Cardiac muscle cell (in vitro differentiated cells and primary cell): ENCODE results near the gene ERBB4. TPM values are rescaled to one million over a fixed set of nuclear protein-coding genes. Genes with fewer than 3 reads are reported as not detected.

ENCODE experiments used
- DNase-seq, 2 donors: peaks; one replicate each; pipeline versions ENCODE4 v3.0.0 to v3.0.0-alpha.2; 2010 to 2017; ENCODE audit warnings: low read depth in 1 of 2, low spot score in 1 of 2
- H3K27ac ChIP-seq: fragments of 200-600 bp; sonication (generic); 2 replicates; pipeline ENCODE4 v1.5.1; 2016
- H3K27me3 ChIP-seq: fragments of 200-600 bp; sonication (generic); 2 replicates; pipeline ENCODE4 v1.6.0; 2016; ENCODE audit warnings: control low read depth
- H3K36me3 ChIP-seq: fragments of 200-600 bp; sonication (generic); 2 replicates; pipeline ENCODE4 v1.5.1; 2016; ENCODE audit warnings: control low read depth
- H3K4me1 ChIP-seq: fragments of 200-600 bp; sonication (generic); 2 replicates; pipeline ENCODE4 v1.8.1; 2017; ENCODE audit warnings: low read depth, mild to moderate bottlenecking, mixed run types
- H3K4me3 ChIP-seq: fragments of 200-600 bp; sonication (generic); 2 replicates; pipeline ENCODE4 v1.5.1; 2016; ENCODE audit warnings: mild to moderate bottlenecking
- H3K9me3 ChIP-seq: fragments of 200-600 bp; sonication (generic); 2 replicates; pipeline ENCODE4 v1.5.1; 2017; ENCODE audit warnings: low read depth, mild to moderate bottlenecking, control low read depth
- polyA plus RNA-seq: library from polyadenylated mRNA; unstranded; fragments of >200 nt; fragmentation: Nextera tagmentation; extraction: Ambion mirVana; gene quantifications from 2 replicates; pipeline ENCODE4 v1.2.1, GENCODE V29; 2016
- total RNA-seq: library from RNA; depleted of rRNA; stranded (reverse); fragments of >200 nt; gene quantifications from 2 replicates; pipeline ENCODE4 v1.2.3, GENCODE V29; 2016
- TF ChIP-seq, protein P1 (sequence below): IDR thresholded peaks from 2 replicates; pipeline ENCODE4 v1.5.1; 2012; ENCODE audit warnings: low read depth, mild to moderate bottlenecking, low read length

ERBB4 gene
- total and polyA plus RNA-seq, 2 experiments from 2014 or later = 38.1 to 42.1 TPM

GRCh38 chr2:211901226-211901846 is 637.3 kb downstream of the ERBB4 start:
- no peaks in the 10 kb centered on the region for H3K27me3 ChIP-seq
- H3K4me3 ChIP-seq = no peak overlapping the region
- H3K27ac ChIP-seq = no peak overlapping the region
- TF ChIP-seq, protein P1, sequence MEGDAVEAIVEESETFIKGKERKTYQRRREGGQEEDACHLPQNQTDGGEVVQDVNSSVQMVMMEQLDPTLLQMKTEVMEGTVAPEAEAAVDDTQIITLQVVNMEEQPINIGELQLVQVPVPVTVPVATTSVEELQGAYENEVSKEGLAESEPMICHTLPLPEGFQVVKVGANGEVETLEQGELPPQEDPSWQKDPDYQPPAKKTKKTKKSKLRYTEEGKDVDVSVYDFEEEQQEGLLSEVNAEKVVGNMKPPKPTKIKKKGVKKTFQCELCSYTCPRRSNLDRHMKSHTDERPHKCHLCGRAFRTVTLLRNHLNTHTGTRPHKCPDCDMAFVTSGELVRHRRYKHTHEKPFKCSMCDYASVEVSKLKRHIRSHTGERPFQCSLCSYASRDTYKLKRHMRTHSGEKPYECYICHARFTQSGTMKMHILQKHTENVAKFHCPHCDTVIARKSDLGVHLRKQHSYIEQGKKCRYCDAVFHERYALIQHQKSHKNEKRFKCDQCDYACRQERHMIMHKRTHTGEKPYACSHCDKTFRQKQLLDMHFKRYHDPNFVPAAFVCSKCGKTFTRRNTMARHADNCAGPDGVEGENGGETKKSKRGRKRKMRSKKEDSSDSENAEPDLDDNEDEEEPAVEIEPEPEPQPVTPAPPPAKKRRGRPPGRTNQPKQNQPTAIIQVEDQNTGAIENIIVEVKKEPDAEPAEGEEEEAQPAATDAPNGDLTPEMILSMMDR = no peak
- H3K4me1 ChIP-seq = peaks cover 27% of the 10 kb centered on the region
- no peaks in the 10 kb centered on the region for H3K9me3 ChIP-seq
- no peaks in the 10 kb centered on the region for H3K36me3 ChIP-seq
- DNase-seq = no peak

DNA sequence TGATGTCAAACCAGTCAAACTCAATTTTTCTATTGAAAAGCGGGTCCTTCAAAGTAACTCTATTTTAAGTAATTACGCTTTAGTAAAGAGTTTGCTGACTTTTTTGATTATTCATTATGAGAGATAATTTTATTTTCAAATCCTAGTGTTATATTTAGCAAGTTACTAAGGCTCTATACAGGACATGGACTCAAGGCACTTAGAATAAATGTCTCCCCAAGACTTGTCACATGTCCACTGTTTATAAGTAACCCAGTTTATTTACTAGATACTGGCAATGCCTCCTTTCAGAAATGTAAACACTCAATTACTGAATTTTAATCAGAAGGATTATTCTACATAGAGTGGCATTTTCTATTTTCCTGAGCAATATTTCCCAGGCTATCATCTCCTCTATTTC is 638.1 kb downstream of the ERBB4 start:
- no peaks in the 10 kb centered on the region for H3K9me3 ChIP-seq
- no peaks in the 10 kb centered on the region for H3K36me3 ChIP-seq
- H3K27ac ChIP-seq = peak overlapping the region; percentile 69
- TF ChIP-seq, protein P1 = no peak
- no peak overlapping the region for H3K4me3 ChIP-seq
- DNase-seq = no peak
- H3K27me3 ChIP-seq = no peaks in the 10 kb centered on the region
- H3K4me1 ChIP-seq = peaks cover 27% of the 10 kb centered on the region

DNA sequence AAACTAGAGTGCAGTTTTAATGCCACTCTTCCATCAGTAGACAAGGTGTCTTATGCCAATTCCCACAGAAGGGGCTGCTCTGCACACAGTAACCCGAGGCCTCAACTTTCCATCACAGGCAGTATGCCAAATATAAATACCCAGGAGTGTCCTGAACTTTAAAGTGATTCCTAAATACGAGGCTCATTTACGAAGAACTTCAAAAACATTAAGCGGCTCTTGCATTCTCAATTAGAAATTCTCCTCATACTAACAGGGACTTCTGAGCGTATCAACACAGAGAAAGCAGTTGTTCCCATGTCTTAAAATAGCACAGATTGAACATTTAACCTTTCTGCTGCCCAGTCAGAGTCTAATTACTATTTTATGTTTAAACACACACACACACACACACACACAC is 638.6 kb downstream of the ERBB4 start:
- TF ChIP-seq, protein P1 = no peak
- DNase-seq = peak in 1 of 2 donors; percentile 45
- H3K4me3 ChIP-seq = no peak overlapping the region
- no peaks in the 10 kb centered on the region for H3K36me3 ChIP-seq
- H3K27ac ChIP-seq = peak overlapping the region; percentile 69
- no peaks in the 10 kb centered on the region for H3K27me3 ChIP-seq
- peaks cover 27% of the 10 kb centered on the region for H3K4me1 ChIP-seq
- H3K9me3 ChIP-seq = no peaks in the 10 kb centered on the region

DNA sequence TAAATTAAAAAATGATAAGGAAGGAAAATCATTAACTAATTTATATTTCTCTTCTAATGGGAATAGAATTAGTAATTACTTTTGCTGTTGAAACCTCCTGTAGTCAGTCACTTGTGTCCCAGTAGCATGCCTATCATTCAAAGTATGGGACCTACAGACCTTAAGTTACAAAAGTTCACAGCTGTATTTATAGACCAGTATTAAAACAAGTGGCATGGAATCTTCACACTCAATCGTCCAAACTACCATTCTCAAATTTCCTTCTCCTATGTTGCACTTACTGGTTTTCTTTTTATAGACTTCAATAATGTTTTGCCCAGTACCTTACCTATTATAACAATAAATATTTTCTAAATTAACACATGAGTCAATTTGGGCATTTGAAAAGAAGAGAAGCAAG is 639.9 kb downstream of the ERBB4 start:
- H3K4me3 ChIP-seq = no peak overlapping the region

DNA sequence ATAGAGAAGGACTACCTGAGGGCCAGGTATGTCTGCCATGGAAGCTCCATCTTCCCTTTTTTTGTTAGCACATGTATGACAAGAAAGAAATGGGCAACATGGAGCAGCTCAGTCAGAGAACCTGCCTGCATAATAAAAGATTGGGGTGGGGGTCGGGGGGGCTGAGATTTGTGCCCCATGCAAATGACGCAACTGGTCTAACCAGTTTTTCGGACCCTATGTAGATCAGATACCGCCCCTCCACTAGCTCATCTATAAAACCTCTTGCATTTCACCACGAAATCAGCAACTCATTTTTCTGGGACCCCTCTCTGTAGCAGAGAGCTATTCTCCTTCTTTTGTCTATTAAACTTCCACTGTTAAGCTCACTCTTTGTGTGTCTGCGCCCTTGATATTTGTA is 657.2 kb downstream of the ERBB4 start:
- DNase-seq = no peak
- no peak overlapping the region for H3K27ac ChIP-seq
- H3K9me3 ChIP-seq = no peaks in the 10 kb centered on the region
- TF ChIP-seq, protein P1 = no peak
- no peak overlapping the region for H3K4me3 ChIP-seq
- H3K27me3 ChIP-seq = no peaks in the 10 kb centered on the region
- no peaks in the 10 kb centered on the region for H3K36me3 ChIP-seq
- peaks cover 2% of the 10 kb centered on the region for H3K4me1 ChIP-seq

More for the DNA sequence above, 639.9 kb downstream of the ERBB4 start:
- no peaks in the 10 kb centered on the region for H3K36me3 ChIP-seq
- TF ChIP-seq, protein P1 = no peak
- H3K27me3 ChIP-seq = no peaks in the 10 kb centered on the region
- no peak for DNase-seq
- no peak overlapping the region for H3K27ac ChIP-seq
- H3K4me1 ChIP-seq = peaks cover 27% of the 10 kb centered on the region
- no peaks in the 10 kb centered on the region for H3K9me3 ChIP-seq
